HG03571 (cell line): ENCODE measurements around the gene CISH.

Experiments used
- ATAC-seq: cut with Tn5 transposase; IDR thresholded peaks from one replicate; pipeline ENCODE4 v1.9.1; 2021; ENCODE audit not compliant: unreplicated experiment

Gene CISH

DNA sequence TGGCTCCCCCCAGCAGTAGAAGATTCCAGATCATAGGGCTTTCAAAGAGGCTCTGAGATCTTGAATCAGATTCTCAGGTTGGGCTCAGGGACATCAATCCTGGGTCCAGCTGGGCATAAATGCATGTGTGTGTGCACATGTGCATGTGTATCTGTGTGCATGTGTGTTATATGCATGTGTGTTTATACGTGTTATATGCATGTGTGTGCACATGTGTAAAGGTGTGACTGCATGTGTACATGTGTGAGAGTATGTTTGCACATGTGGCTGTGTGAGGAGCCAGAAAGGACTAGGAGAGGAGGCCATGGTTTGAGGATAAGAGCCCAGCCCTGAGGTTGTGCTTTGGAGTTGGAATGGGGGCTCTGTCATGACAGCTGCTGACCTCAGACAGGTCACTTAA is 3.6 kb upstream of the CISH start:
- no peak for ATAC-seq

DNA sequence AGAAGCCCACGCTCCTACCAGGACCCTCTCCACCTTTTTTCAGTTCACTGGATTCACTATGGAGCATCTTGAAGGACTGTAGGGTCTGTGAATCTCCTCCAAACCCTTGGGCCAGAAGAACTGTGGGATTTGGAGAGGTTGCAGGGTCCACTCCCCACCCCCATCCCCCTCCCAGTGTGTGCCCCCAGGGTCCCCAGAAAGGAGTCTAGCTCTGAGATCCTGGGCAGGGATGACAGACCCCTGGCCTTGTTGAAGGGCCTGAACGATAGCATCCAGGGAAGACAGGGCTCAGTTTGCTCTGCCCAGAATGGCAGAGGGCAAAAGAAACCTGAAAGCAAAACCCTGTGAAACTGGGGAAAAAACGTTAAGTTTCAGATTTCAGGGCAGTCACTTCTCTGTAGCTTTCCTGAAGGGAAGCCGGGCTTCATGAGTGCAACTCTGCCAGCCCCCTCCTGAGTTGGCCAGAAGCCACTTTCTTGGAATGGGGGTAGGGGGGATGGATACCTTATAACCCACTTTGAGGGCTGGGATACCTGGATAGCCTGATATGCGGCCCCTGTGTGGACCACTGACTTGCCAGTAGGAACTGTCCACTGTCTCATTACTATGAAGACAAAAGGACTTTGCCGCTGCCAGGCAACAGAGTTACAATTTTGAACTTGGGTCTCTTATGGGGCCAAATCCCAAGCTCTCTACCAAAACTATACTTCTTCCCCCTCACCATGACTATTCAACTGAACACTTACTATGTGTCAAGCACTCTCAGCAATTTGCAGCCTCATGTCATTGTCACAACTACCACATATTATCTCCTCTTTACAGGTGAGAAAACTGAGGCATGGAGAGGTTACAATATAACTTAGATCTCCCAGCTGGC is 1.6 kb upstream of the CISH start:
- no peak for ATAC-seq

DNA sequence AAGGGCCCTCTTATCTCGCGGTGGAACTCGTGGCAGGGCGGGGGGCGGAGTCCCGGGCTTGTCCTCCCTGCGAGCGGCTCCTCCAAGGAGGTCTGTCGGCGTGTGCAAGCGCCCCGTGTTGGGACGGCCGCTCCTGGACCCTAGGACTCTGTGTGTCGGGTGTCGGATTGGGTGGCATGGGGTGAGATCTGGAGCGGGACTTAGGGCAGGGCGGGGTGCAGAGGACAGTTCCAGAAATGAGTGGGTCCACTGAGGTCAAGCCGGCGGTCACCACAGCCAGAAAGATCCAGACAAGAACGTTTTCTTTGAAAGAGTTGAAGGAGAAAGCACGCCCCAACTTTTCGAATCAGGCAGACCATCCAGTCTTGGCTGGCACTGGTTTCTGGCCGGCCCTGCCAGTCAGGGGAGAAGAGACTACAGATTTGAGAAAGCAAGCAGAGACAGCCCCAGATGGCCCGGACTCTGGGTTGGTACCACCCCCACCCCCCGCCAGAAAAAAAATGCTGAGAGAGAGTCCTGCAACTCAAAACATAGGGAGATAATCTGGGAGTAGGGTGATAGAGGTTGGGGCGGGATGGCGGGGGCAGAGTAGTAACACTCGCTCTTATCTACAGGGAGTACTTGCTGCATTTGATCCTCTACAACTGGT is 784 bp upstream of the CISH start:
- no peak for ATAC-seq

DNA sequence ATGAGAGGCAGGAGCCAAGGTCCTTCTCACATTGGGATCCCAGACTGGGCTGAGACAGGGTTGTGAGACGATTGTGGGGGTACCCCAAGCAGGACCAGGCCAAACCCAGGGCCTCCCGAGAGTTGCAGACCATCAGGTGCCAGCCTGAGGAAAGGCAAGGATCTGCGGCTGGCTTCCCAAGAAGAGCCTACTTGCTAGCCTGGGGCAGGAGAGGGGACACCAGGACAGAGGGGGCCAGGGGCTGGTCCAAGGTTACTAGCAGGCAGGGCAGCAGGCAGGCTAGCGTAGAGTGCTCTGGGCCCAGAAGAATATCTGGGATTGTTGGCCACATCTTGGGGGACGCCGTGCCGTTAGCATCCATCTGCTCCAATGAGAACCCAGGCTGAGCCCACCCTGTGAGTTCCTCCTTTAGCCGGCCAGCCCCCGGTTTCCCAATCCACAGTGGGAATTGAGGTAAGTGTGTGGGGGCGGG is 546 bp downstream of the CISH start:
- ATAC-seq, result no peak

DNA sequence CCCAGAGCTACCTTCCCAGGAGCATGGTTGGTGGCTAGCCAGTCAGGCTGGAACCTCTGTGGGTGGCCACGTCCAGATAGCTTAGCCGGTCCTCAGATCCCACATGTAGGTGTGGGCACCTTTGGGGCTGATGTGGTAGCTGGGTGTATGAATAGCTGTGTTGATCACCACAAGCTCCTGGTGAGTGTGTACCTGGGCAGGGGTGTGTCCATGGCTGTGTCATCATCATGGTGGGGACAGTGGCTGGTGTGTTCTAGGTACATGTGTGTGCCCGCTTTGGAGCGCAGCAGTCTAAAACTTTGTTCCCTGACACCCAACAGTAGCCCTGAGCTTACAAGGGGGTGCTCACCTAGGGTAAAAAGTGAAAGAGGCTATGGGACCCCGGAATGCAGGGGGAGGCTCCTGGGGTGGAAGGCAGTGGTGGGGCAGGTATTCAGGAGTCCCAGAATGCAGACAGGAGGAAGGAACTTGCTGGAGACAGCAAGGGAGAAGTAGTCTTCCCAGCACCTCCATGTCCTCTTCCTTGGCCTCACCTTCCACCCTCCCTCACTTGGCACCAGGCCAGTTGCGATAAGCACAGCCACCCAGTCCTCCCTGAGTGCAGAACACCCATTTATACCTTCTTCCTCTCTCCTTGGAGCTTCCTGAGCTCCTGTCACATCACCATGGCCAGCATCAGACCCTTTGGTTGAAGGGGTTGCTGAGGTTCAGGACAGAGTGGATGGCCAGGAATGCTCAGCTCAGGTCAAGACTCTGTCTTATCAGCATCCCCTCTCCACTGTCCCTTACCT is 1.2 kb downstream of the CISH start:
- ATAC-seq, result no peak

DNA sequence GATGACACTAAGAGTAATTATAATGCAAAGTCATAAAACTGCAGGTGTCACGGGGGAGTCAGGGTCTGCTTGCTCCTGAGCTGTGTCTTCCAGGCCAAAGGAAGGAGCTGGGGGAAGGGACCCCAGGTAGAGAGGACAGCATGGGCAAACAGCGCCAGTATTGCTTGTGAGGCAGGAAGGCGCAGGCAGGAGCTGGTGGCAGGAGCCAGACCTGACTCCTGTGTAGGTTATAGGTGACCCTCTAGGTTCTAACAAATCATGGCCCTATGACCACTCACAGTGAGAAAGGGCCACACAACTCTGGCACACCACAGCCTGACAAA is 1.9 kb downstream of the CISH start:
- ATAC-seq, result no peak

DNA sequence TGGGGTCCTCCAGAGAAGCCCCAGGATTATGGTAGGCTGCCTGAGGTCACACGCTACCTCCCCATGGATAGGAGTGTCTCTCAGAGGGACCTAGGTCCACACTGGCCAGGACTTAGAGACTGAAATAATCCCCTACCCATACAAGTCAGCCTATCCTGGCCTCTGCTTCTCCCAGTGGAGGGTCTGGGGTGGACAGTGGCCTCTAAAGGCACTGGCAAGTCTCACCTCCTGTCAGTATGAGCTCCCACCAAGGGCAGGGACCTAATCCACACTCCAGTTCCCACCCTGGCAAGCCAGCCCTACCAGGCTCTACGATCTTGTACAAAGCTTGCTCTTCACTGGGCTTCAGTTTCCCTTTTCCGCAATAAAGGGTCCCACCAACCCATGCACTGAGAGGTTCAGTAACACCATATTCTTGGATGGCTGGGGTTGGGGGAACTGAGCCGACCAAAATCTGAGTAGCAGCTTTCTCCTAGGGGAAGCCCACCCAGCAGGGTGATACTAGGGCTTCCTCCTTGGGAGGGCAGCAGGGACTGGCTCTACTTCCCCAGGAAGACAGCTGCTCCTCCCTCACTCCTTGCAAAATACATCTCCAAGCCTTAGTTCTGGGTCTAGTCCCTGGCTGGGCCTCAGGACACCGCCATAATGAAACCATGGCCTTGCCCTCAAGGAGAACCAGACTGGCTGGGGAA is 2.4 kb downstream of the CISH start:
- ATAC-seq, result no peak

DNA sequence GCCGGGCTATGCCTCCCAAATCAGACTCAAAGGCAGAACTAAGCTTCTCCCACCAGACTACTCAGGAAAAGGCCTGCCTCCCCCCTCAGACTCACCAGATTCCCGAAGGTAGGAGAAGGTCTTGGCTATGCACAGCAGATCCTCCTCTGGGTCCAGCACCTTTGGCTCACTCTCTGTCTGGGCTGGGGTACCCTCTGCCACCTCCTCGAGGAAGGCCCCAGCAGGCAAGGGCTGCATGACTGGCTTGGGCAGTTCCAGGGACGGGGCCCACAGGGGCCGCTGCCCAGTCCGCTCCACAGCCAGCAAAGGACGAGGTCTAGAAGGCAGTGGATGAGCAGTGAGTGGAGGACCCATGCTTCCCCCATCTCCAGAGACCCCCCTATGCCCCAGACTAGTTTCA is 3.3 kb downstream of the CISH start:
- no peak for ATAC-seq

DNA sequence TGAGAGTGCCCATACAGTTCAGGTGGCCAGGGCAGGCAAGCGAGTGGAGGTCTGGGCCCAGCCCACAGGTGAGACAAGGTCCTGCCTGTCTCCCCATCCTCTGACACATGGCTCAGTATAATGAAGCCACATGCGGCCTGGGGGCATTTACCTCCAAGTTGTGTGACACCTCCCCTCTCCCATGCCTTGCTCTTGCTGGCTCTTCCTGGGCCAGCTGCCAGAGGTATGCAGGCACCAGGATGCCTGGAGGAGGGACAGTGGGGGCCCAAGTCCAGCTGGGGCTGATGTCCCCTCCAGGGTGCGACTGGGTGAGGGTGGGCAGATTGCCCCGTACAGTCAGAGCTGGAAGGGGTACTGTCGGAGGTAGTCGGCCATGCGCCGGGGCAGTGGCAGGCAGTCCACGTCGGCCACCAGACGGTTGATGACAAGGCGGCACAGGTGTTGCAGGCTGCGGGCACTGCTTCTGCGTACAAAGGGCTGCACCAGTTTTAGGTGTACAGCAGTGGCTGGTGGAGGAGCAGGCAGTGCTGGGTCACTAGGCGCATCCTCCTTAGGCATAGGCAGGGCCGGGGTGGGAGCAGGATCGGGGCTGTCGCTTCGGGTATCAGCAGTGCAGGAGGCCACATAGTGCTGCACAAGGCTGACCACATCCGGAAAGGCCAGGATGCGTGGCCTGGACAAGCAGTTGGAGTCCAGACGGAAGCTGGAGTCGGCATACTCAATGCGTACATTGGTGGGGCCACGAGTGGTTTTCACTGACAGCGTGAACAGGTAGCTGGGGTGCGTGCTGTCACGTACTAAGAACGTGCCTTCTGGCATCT is 4.1 kb downstream of the CISH start:
- ATAC-seq, result no peak

DNA sequence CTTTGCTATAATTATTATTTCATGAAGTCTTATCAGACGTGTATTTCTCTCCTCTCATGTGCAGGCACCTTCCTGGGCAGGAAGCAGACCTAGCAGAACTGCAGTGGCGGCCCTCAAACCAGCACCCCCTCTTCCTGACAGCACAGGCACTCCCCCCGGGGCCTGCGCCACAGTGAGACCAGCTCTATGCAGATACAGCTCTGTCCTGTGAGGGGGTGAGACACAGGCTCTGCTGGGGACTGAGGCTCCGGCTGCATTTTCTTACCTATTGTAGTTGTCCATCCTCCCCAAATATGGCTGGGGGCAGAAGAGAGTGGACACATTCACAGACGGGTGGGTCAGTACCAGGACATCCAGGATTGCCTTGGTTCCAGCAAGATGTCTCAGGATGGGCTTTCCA is 5.0 kb downstream of the CISH start:
- ATAC-seq, result no peak

DNA sequence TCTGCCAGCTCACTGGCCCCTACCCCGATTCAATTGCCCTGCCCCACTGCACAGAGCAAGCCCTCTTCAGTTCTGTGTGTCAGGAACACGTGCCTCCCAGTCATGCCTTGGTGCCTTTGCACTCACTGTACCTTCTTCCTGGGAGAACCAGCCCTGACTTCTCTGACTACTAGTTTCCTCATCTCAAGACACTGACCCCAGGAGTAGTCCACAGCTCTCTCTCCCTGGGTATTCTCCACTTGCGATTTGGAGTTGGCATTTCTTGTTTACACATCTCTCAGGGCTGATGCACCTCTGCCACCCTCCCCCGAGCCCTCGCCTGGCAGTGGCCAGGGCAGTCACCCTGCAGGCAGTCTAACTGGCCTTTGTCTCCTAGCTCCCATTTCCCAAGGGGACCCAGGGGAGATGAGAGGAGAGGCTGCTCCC is 5.7 kb downstream of the CISH start:
- ATAC-seq, result no peak

DNA sequence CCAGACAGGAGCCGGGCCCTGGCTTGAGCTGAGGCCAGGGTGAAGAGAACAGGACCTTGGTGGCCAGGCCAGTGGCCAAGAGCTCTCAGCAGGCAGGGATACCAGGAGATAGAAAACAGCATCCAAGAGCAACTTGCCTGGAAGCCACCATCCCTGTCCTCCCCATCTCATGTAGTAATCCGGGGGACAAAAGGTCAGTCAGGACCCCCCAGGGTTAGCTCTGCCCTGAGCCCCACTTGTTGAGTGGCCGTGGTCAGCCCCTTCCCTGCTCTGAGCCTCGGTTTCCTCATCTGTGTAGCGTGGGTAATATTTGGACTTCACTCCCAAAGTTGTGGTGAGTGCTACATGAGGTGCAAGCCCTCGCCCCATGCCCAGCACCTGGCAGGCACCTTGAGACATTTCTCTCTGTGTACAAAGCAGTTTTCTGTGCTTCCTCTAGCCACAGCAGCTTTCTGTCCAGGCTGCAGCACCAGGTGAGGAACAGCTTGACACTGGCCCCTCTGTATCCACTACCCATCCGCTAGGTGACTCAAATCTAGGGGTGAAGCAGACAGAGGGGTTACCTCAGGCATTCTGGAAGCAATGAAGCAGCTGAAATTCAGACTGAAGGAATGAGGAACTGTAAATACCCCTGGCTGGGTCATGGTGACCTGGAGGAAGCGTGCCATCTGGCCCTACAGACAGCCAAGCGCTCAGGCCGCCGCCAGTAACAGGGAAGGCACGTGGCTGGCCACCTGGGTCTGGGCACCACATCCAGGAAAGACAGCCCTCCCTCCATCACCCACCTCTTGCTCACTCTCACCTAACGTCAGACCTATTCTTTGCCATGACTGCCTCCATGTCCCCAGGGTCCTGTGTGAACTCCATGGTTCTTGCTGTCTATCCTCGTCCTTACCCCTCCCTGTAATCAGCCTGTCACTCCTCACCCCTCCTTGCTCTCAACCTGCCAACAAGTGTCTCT is 6.7 kb downstream of the CISH start:
- no peak for ATAC-seq

DNA sequence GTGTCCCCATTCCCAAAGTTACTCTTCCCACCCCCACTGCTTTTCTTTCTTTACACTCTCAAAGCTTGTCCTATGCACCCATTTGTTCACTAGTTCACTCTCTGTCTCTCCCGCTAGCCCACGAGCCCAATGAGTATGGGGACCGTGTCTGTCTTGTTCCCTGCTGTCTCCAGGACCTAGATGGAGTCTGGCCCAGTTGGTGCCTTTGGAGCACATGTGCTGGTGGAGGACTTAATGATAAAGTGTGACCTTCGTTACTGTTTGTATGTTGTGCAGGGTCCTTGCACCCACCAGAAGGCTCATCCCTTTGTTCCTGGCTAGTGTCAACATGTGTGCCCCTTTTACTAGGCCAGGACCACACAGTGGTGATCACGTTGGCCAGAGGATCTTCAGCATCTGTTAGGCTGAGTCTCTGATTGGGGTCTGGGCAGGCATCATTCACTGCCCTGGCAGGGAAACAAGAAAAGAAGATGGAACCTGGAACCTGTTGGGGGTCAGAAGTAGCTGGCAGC is 7.4 kb downstream of the CISH start:
- no peak for ATAC-seq

DNA sequence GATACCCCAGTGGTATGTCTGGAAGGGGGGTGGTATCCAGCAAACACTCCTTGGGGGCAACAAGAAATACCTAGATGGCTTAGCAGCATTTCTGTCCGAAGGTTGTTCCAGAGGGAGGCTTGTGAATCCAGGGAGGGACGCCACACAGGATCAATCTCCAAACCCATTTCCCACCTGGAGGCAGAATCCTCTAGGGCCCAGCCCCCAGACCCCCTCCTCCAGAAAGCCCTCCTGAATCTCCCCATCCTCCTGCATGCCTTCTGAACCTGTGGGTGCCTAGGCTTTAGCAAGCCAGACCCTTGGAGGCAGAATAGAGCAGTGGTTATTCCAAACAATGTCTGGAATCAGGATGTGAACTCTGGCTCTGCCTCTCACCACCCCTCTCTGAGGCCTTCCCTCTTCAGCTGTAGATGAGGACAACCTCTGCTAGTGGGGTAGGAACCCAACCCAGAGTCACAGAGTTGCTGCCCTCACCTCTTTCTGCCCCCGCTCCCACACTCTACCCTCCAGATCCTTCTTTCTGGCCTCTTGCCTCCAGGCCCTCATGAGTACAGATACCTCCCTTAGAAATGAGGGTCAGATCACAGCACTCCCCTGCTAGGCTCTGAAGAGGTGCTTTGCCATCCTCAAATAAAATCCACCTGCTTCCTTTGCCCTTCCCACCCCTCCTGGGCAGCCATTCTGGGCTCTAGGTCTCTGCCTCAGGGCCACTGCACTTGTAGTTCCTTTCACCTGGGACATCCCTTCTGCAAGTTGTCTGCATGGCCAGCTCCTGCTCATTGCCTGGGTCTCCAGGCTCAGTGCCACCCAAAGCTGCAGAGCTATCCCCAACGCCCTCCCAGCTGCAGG is 8.1 kb downstream of the CISH start:
- no peak for ATAC-seq

DNA sequence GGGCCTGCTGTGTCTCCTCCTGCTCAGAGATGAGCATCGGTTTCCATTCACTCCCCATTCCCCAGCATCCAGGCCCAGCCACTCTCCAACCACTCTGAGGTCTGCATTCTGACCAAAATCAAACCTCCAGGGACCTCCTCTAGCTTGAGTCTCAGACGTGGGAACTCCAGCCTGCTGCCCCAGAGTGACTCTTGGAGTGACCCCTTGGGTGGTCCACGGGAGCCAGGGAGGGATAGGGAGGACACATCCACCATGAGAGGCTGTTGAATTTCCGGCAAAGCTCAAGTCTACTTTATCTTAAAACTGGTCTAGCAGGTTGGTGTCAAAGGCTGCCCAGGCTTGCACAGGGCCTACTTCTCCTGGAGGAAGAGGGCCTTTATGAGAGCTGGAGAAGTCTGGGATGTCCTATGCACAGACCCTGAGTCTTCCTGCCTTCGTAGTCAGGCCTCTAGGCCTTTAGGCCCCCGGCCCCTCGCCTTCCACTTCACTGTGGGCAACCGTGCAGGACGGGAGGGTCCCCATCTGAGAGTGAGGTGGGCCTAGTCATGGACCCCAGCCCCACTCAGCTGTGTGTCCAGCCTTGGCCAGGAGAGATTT is 8.9 kb downstream of the CISH start:
- no peak for ATAC-seq

DNA sequence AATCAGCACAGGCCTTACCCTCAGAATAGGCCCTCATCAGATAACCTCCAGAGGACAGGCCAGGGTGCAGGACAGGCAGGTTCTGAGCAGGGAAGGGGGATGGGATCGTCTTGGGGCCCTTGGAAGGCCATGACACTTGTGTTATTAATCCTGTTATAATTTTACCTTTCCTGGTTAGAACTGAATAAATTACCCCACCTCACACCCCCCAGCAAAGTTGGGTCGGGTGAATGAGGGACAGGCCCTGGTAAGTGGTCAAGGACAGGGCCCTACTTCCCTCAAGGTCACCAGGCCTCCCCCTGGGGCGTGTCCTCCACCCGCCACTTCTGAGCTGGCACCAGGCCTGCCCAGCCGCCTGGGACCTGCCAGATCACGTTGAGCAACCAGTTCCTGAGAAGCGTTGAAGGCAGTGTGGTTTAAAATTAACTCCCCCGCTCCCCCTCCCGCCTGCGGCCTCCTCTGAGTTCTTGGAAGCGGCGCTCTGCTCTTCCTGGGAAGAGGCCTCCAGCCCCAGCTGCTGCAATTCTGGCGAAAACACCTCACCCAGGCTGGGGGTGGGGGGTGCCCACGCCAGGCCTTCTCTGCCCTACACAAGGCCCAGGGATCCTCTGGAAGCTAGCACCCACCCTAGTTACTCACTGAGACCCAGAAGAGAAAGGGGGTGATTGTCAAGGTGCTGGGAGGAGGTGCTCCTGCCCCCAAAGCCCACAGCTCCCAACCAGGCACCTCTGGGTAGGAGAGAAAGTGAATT is 10.6 kb downstream of the CISH start:
- peak; percentile 73 for ATAC-seq

DNA sequence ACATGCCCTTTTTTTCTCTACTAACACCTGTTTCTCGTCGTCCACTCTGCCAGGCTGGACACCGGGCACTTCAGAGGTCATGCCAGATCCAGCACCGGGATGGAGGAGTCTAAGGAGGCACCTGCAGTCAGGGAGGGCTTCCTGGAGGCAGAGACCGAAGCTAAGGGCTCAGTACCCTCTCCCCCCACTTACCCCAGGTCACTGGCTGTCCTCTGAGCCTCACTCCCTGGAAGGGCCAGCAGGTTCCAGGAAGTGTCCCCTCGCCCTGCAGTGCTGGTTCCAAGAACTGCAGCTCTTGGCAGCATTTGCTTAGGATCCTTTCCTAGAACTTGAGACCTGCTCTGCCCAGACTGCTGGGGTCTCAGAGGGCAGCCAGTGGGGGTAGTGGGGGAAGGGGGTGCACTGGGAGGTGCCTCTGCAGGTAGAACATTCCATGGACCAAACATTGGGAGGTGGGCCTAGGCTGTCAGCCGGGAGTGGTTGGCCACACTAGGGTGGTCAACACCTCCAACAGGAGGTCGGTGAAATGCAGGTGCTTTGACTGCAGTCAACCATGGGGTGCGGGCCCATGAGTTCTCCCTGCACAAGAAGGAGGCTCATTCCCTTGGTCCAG is 11.3 kb downstream of the CISH start:
- no peak for ATAC-seq
